Ishikawa (cell line): ENCODE measurements around the gene HHAT.

Experiments
- CEBPB ChIP-seq: IDR thresholded peaks from 2 replicates; pipeline ENCODE4 v1.6.1; 2012
- CREB1 ChIP-seq: IDR thresholded peaks from 2 replicates; pipeline ENCODE4 v1.6.1; 2012; ENCODE audit warnings: low read depth
- EGR1 ChIP-seq: IDR thresholded peaks from 2 replicates; pipeline ENCODE4 v1.6.1; 2012
- EP300 ChIP-seq: IDR thresholded peaks from 2 replicates; pipeline ENCODE4 v1.6.1; 2012; ENCODE audit warnings: borderline replicate concordance
- FOXM1 ChIP-seq: IDR thresholded peaks from 2 replicates; pipeline ENCODE4 v1.6.1; 2012; ENCODE audit warnings: low read depth, borderline replicate concordance
- NFIC ChIP-seq: IDR thresholded peaks from 2 replicates; pipeline ENCODE4 v1.6.1; 2012
- RAD21 ChIP-seq: IDR thresholded peaks from 2 replicates; pipeline ENCODE4 v1.6.1; 2012; ENCODE audit warnings: low read depth
- TAF1 ChIP-seq: IDR thresholded peaks from 2 replicates; pipeline ENCODE4 v1.6.1; 2012; ENCODE audit warnings: low read depth, mild to moderate bottlenecking
- TCF12 ChIP-seq: IDR thresholded peaks from 2 replicates; pipeline ENCODE4 v1.6.1; 2012; ENCODE audit warnings: low read depth
- TEAD4 ChIP-seq: IDR thresholded peaks from 2 replicates; pipeline ENCODE4 v1.6.1; 2012
- YY1 ChIP-seq: IDR thresholded peaks from 2 replicates; pipeline ENCODE4 v1.6.1; 2012; ENCODE audit warnings: low read depth
- ZBTB7A ChIP-seq: IDR thresholded peaks from 2 replicates; pipeline ENCODE4 v1.6.1; 2012; ENCODE audit warnings: low read depth
- TF ChIP-seq, protein P1 (sequence below): IDR thresholded peaks from 2 replicates; pipeline ENCODE4 v1.6.1; 2012
- TF ChIP-seq, protein P2 (sequence below): IDR thresholded peaks from 2 replicates; pipeline ENCODE4 v1.6.1; 2012; ENCODE audit warnings: low read depth, mild to moderate bottlenecking
- TF ChIP-seq, protein P3 (sequence below): IDR thresholded peaks from 2 replicates; pipeline ENCODE4 v1.6.1; 2012

HHAT gene

DNA sequence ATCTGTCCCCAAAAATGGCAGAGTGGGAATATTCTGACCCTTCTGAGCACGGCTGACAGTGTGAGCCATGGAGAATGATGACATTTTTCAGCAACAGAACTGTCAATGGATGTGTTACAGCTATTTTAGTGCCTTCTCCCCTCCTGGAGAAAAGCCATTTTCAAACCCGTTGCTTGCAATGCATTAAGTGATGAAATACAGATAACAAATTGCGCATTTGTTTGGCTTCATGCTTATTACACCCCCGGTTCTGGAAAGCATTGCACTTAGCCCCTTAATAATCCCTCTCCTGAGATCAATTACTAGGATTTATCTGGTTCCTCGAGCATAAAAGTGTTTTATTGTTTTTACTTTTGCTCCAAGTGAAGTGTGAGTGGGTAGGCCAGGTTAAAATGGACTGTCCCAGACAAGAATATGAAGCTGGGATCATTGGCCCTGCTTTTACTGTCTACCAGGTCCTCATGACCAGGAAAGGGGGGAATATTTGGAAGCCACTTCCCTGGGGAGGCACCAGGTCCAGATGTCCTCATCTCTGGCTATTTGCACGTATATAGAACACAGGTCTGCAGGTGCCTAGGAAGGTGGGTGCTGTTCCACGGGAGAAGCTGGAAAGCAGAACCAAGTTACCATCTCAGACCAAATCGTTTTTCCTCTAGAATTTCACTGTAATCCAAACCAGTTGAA, 37.5 kb upstream of the HHAT start:
- TF ChIP-seq TEAD4 = no peak
- TF ChIP-seq RAD21 = no peak
- TF ChIP-seq CREB1 = no peak
- no peak for TF ChIP-seq TCF12
- no peak for TF ChIP-seq EGR1
- TF ChIP-seq EP300 = no peak
- TF ChIP-seq CEBPB = no peak
- no peak for TF ChIP-seq YY1
- TF ChIP-seq, protein P1, sequence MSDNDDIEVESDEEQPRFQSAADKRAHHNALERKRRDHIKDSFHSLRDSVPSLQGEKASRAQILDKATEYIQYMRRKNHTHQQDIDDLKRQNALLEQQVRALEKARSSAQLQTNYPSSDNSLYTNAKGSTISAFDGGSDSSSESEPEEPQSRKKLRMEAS = no peak
- no peak for TF ChIP-seq FOXM1
- TF ChIP-seq, protein P2, sequence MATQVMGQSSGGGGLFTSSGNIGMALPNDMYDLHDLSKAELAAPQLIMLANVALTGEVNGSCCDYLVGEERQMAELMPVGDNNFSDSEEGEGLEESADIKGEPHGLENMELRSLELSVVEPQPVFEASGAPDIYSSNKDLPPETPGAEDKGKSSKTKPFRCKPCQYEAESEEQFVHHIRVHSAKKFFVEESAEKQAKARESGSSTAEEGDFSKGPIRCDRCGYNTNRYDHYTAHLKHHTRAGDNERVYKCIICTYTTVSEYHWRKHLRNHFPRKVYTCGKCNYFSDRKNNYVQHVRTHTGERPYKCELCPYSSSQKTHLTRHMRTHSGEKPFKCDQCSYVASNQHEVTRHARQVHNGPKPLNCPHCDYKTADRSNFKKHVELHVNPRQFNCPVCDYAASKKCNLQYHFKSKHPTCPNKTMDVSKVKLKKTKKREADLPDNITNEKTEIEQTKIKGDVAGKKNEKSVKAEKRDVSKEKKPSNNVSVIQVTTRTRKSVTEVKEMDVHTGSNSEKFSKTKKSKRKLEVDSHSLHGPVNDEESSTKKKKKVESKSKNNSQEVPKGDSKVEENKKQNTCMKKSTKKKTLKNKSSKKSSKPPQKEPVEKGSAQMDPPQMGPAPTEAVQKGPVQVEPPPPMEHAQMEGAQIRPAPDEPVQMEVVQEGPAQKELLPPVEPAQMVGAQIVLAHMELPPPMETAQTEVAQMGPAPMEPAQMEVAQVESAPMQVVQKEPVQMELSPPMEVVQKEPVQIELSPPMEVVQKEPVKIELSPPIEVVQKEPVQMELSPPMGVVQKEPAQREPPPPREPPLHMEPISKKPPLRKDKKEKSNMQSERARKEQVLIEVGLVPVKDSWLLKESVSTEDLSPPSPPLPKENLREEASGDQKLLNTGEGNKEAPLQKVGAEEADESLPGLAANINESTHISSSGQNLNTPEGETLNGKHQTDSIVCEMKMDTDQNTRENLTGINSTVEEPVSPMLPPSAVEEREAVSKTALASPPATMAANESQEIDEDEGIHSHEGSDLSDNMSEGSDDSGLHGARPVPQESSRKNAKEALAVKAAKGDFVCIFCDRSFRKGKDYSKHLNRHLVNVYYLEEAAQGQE = no peak
- TF ChIP-seq TAF1 = no peak
- no peak for TF ChIP-seq ZBTB7A
- TF ChIP-seq, protein P3, sequence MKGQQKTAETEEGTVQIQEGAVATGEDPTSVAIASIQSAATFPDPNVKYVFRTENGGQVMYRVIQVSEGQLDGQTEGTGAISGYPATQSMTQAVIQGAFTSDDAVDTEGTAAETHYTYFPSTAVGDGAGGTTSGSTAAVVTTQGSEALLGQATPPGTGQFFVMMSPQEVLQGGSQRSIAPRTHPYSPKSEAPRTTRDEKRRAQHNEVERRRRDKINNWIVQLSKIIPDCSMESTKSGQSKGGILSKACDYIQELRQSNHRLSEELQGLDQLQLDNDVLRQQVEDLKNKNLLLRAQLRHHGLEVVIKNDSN = no peak
- TF ChIP-seq NFIC = no peak

DNA sequence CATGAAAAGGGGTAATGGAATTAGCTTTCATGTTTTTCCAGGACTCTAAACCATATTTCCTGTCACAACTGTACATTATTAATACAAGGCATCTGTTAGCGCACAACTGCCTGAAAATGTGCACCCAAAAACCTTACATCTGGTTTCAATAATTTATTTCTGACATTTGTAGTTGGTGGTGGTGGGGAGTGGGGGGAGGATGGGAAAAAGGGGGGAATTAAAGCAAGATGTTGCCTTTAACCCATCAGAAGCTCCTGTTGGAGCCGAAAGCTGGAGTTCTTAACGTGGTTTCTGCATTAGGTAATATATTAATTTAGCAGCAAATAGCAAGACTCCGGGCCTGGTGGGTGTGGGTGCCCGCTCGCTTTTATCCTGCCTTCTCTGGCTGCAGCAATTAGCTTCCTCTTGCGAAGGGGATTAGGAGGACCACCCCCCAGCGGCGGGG, 36.9 kb upstream of the HHAT start:
- TF ChIP-seq NFIC (no peak), TEAD4 (no peak), CEBPB (no peak), TAF1 (no peak), TCF12 (no peak), ZBTB7A (no peak), FOXM1 (no peak)
- TF ChIP-seq, protein P1 = no peak

DNA sequence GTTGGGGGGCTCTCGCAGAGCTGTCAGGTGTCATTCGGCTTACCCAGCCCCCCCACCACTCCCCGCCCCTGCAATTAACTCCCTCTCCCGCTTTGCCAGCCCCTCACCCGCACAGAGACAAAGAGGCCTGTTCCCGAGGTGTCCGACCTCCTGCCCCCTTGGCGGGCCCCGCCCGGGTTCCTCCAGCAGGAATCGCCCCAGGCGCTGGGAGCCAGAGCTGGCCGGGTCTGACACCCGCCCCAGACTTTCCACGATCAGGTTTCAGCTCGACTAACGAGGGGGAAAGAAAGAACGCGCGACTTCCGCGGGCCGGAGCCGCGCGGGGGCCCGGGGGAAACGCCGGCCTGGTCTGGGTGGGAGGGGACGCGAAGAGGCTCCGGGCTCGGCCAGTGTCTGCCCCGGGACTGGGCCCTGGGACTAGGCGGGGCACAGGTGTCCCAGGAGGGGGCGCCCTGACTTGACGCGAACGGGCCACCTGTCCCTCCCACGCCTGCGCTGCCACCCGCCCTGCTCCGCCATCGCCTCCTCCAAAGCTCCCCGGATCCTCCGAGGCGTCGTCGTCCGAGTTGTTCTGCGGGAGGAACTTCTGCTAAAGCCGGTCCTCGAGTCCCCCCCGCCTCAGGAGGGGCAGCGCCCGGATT, 36.4 kb upstream of the HHAT start:
- TF ChIP-seq, protein P1 = 0 out of 2 replicates have a peak, but pooled peaks have one; percentile 19
- TF ChIP-seq, protein P2 = no peak

DNA sequence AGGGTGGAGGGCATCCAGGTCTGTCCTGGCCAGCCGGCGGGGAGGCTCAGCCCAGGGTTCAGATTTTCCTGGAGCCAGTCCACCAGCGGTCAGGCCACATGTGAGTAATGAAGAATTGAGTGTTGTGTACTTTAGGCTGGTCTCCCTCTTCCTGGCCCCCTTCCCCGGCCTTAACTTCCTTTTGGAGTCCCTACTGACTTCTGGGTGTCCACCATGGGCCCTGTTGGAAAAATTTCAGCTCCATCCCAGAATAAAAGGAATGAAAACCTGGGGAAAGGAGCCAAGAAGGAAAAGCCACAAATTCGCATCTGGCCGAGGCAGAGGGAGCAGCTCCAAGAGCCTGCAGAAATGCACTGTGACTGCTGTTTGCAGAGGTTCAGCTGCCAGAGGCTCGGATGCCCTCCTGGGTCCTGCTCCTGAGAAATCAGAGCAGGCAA, 35.5 kb upstream of the HHAT start:
- no peak for TF ChIP-seq TEAD4

DNA sequence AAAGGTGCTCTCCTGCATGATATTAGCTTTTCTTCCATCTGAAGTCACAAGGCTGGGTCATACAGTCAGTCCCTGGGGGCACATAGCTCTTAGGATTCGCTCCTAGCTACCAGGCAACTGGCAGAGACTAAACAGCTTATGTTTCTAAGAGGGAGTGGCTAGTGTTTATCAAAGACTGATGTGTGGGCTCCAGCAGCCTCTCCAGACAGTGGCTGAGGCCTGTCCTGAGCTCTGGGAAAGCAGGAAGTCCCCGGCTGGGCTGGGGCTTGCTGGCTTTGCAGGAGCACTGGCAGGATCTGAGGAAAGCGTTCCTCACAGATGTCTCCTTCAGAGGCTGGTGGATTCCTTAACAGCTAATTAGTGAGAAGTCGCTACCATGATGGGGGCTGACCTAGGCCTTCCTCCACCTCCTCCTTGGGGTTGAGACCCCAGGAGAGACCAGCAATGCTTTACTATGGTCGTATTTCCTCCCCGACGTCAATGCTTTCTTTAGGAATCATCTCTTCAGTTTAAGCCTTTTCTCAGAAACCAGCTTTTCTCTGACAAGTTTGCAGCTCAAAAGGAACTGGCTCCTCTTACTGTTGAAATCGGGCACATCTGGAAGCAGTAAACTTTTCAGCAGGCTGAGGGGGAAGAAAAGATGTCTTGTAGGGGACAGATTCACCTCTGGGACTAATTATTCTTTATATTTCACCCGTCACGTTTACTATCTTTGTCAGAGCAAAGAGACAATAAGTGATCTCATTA, 33.5 kb upstream of the HHAT start:
- TF ChIP-seq FOXM1 = no peak
- no peak for TF ChIP-seq CEBPB
- TF ChIP-seq NFIC = no peak
- TF ChIP-seq ZBTB7A = no peak
- TF ChIP-seq, protein P1 = no peak
- TF ChIP-seq, protein P3 = no peak
- TF ChIP-seq TAF1 = no peak
- no peak for TF ChIP-seq YY1
- TF ChIP-seq TCF12 = no peak
- TF ChIP-seq RAD21 = no peak
- no peak for TF ChIP-seq CREB1
- TF ChIP-seq EP300 = no peak
- TF ChIP-seq, protein P2 = no peak
- TF ChIP-seq TEAD4 = no peak
- TF ChIP-seq EGR1 = no peak
